OCI-LY3 (cell line): ENCODE results near the gene PIK3CD.
A peak's percentile ranks its signal among the peaks of the same experiment; 100 is the strongest.

Experiments used
- H2AFZ ChIP-seq: fragments of 200-600, 300-600 bp; shearing (Covaris generic); 2 replicates; pipeline ENCODE4 v1.6.0; 2014; ENCODE audit warnings: antibody characterized with exemption, low read depth, low read length
- H3K27ac ChIP-seq: fragments of 200-600, 300-600 bp; sonication (generic); 2 replicates; pipeline ENCODE4 v1.5.1; 2014; ENCODE audit warnings: mild to moderate bottlenecking, low read length, moderate library complexity, mixed read lengths
- H3K27me3 ChIP-seq: fragments of 200-600, 300-600 bp; sonication (generic); 2 replicates; pipeline ENCODE4 v1.6.1; 2014; ENCODE audit warnings: low read depth, low read length, mixed read lengths
- H3K36me3 ChIP-seq: fragments of 200-600, 300-600 bp; sonication (generic); replicated peaks from 2 replicates; pipeline ENCODE3; 2014; ENCODE audit warnings: low read depth, low read length, mixed read lengths
- H3K4me1 ChIP-seq: fragments of 300-600, 200-600 bp; sonication (generic); 2 replicates; pipeline ENCODE4 v1.6.1; 2014; ENCODE audit warnings: low read length, mixed read lengths
- H3K4me2 ChIP-seq: fragments of 200-600, 300-600 bp; sonication (generic); 2 replicates; pipeline ENCODE4 v1.6.1; 2014; ENCODE audit warnings: low read length, mixed read lengths
- H3K4me3 ChIP-seq: fragments of 300-600, 200-600 bp; sonication (generic); 2 replicates; pipeline ENCODE4 v1.5.1; 2014; ENCODE audit warnings: antibody characterized with exemption, mild to moderate bottlenecking, low read length, moderate library complexity
- H3K79me2 ChIP-seq: fragments of 300-600, 200-600 bp; shearing (Covaris generic); 2 replicates; pipeline ENCODE4 v1.6.1; 2014; ENCODE audit warnings: mild to moderate bottlenecking, low read length, mixed read lengths
- H3K9ac ChIP-seq: fragments of 300-600, 200-600 bp; shearing (Covaris generic); 2 replicates; pipeline ENCODE4 v1.6.0; 2014; ENCODE audit warnings: mild to moderate bottlenecking, low read length, moderate library complexity
- H3K9me3 ChIP-seq: fragments of 200-600, 300-600 bp; shearing (Covaris generic); 2 replicates; pipeline ENCODE4 v1.6.1; 2014; ENCODE audit warnings: low read length, mixed read lengths; ENCODE audit not compliant: insufficient read depth
- H4K20me1 ChIP-seq: fragments of 200-600, 300-600 bp; sonication (generic); 2 replicates; pipeline ENCODE4 v1.6.1; 2016; ENCODE audit warnings: low read length, mixed read lengths; ENCODE audit not compliant: insufficient read depth
- CTCF ChIP-seq: fragments of 200-600, 300-600 bp; sonication (generic); IDR thresholded peaks from 2 replicates; pipeline ENCODE4 v1.5.1; 2014; ENCODE audit warnings: antibody characterized with exemption, low read length, low read depth
- EZH2phosphoT487 ChIP-seq: fragments of 200-600 bp; shearing (Covaris generic); IDR thresholded peaks from 2 replicates; pipeline ENCODE4 v1.6.1; 2018; ENCODE audit warnings: antibody characterized with exemption, mixed run types, low read depth

PIK3CD gene

GRCh38 chr1:9715536-9716226 lies 64.2 kb downstream of the PIK3CD start:
- H3K36me3 ChIP-seq: peaks cover 39% of the 10 kb centered on the region
- TF ChIP-seq CTCF: no peak
- TF ChIP-seq EZH2phosphoT487: no peak
- no peak overlapping the region for H3K4me3 ChIP-seq
- 0 out of 2 replicates have a peak, but pooled peaks cover 6% of the 10 kb centered on the region for H4K20me1 ChIP-seq
- H3K27me3 ChIP-seq: no peaks in the 10 kb centered on the region
- no peak overlapping the region for H2AFZ ChIP-seq
- no peaks in the 10 kb centered on the region for H3K9me3 ChIP-seq
- peaks cover 26% of the 10 kb centered on the region for H3K4me1 ChIP-seq
- no peak overlapping the region for H3K4me2 ChIP-seq
- H3K79me2 ChIP-seq: peaks cover 27% of the 10 kb centered on the region
- H3K27ac ChIP-seq: no peak overlapping the region
- H3K9ac ChIP-seq: no peak overlapping the region

- H3K9me3 ChIP-seq: no peaks in the 10 kb centered on the region
- no peaks in the 10 kb centered on the region for H3K27me3 ChIP-seq
- H3K4me1 ChIP-seq: peaks cover 34% of the 10 kb centered on the region
- H3K4me2 ChIP-seq: peak overlapping the region; percentile 36
- peak overlapping the region; percentile 67 for H3K27ac ChIP-seq
- H4K20me1 ChIP-seq: 0 out of 2 replicates have a peak, but pooled peaks cover 6% of the 10 kb centered on the region
- no peak for TF ChIP-seq EZH2phosphoT487
- no peak for TF ChIP-seq CTCF
- H3K79me2 ChIP-seq: peaks cover 21% of the 10 kb centered on the region
- peak overlapping the region; percentile 13; the same call in 1 of the 2 replicates for H3K9ac ChIP-seq
- H2AFZ ChIP-seq: no peak overlapping the region
- H3K36me3 ChIP-seq: peaks cover 48% of the 10 kb centered on the region
- H3K4me3 ChIP-seq: peak overlapping the region; percentile 39; the same call in 1 of the 2 replicates
These were observed 65.1 kb downstream of the PIK3CD start for GRCh38 chr1:9716404-9717192.

GRCh38 chr1:9717193-9718005 lies 65.9 kb downstream of the PIK3CD start:
- peak overlapping the region; percentile 36 for H3K4me2 ChIP-seq
- H3K27me3 ChIP-seq: no peaks in the 10 kb centered on the region
- peaks cover 35% of the 10 kb centered on the region for H3K4me1 ChIP-seq
- peak overlapping the region; percentile 13; the same call in 1 of the 2 replicates for H3K9ac ChIP-seq
- no peaks in the 10 kb centered on the region for H3K9me3 ChIP-seq
- TF ChIP-seq EZH2phosphoT487 (no peak), CTCF (no peak)
- H4K20me1 ChIP-seq: 0 out of 2 replicates have a peak, but pooled peaks cover 6% of the 10 kb centered on the region
- peak overlapping the region; percentile 39 for H3K4me3 ChIP-seq
- H2AFZ ChIP-seq: no peak overlapping the region
- peaks cover 56% of the 10 kb centered on the region for H3K36me3 ChIP-seq
- H3K79me2 ChIP-seq: peaks cover 17% of the 10 kb centered on the region
- H3K27ac ChIP-seq: peak overlapping the region; percentile 67
